Activated CD4-positive, CD25-positive, alpha-beta regulatory T cell treated with anti-CD3 and anti-CD28 coated beads, Interleukin-2, amount 50 U/mL, for 72 hours (primary cell): ENCODE measurements around the gene CHRNA10.

Source experiments
- DNase-seq: peaks from one replicate; pipeline ENCODE4 v3.0.0; 2021

CHRNA10 gene

DNA sequence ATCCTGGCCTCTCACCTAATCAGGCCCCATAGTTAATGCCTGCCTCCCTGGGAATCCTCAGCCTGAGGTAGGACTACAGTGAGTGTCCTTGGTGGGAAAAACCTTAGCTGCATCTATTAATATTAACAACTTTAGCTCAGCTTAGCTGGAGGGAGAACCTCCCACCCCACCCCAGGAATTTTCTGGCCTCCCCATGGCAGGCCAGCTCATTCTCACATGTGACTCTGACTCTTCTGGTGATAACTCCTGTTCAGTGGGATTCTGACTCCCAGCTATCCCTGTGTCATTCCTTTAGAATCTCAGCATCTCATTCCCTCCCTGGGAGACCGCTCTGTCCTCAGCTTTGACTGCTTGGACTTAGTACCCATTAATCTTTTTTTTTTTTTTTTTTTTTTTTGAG lies 43.9 kb downstream of the CHRNA10 start:
- no peak for DNase-seq

DNA sequence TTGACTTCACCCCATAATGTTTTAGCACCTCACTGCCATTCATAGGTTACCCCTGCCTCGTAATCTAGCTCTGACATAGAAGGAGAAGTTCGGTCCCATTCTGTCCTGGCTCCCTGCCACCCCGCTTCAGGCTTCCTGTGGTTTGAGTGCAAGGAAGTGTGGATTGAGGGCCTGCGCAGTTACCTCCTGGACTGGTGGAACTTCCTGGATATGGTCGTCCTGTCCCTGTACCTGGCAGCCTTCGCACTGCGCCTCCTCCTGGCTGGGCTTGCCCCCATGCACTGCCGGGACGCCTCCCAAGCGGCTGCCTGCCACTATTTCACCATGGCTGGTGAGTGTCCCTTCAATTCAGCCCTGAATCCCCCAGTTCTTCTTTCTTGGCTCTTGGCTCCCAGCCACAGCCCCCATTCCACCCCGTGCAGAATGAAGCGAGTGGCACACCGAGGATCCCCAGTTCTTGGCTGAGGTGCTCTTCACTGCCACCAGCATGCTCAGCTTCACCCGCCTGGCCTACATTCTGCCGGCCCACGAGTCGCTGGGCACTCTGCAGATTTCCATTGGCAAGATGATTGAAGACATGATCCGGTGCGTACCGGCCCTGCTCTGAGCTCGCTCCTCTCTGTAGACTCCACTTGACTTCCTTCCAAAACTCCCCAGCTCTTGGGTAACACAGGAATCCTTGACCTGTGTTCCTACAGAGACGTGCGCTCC lies 44.8 kb downstream of the CHRNA10 start:
- DNase-seq, result no peak

DNA sequence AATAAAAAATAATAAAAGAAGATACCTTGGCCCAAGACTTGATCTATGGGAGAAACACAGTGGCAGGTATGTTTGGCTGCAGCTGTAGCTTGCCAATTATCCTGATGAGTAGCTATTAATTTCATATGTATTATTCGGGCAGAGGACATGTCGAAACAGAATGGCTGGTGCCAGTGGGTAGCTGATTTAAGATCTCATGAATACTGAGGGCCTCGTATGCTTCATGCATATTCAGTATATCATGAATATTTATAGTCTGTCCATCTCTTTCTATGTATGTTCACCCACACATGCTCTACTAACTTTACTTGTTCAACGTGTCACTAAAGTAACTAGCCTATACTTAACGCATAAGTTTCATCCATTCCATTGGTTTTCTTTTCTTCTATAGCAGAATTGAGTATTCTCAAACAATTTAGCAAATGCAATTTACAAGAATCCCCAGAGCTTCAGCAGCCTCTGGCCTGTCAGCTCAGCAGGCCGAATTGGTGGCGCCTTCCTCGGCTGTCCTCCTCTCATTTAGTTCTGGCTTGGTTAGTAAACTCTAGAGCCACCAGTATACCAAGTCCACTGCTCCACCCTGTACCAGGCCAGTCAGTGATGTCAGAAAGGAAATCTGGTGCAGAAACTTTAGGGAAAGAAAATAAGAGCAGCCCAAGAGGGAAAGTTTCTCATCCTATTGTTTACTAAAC lies 47.3 kb downstream of the CHRNA10 start:
- DNase-seq, result no peak

DNA sequence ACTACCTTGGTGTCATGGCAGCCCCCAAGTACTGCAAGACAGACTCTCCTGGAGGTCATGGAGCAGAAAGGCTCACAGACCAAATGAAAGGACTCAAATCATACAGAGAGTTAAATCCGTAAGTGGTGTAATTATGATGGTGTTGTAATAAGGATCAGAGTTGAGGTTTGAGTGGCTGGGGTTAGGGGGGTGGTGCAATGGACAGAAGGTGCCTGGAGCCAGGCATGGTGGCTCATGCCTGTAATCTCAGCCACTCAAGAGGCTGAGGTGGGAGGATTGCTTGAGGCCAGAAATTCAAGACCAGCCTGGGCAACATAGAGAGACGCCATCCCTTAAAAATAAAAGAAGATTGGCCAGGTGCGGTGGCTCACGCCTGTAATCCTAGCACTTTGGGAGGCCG lies 48.1 kb downstream of the CHRNA10 start:
- no peak for DNase-seq

DNA sequence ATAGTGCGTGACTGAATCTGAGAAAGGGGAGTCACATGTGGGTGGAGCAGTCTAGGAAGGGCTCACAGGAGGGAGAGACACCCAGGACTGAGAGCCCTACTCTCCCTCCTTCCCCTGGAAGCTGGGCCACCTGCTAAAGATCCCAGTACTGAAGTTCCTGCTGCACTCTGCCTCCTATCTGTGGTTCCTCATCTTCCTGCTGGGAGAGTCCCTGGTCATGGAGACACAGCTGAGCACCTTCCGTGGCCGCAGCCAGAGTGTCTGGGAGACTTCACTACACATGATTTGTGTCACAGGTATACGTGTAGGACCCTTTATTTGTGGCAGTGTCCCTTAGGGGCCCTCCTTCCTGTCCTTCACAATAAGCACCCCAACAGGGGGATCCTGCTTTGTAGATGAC lies 48.7 kb downstream of the CHRNA10 start:
- DNase-seq, result no peak

DNA sequence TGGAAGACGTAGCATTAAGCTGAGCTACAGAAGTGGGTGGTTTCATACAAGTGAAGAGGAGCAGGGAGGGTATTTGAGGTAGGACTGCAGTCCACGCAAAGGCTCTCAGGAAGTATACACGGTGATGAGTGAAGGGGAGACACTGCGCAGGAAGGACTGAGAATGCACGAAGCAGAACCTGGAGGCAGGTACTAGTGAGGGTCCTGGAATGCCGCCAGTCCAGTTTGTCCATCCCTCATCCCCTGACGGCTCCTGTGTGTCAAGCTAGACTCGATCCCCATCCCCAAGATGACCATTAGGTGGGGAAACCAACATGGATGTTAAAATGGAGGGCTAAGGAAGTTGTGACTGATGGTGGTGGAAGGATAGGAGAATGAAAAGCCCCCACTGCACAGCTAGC lies 53.2 kb downstream of the CHRNA10 start:
- DNase-seq, result no peak

DNA sequence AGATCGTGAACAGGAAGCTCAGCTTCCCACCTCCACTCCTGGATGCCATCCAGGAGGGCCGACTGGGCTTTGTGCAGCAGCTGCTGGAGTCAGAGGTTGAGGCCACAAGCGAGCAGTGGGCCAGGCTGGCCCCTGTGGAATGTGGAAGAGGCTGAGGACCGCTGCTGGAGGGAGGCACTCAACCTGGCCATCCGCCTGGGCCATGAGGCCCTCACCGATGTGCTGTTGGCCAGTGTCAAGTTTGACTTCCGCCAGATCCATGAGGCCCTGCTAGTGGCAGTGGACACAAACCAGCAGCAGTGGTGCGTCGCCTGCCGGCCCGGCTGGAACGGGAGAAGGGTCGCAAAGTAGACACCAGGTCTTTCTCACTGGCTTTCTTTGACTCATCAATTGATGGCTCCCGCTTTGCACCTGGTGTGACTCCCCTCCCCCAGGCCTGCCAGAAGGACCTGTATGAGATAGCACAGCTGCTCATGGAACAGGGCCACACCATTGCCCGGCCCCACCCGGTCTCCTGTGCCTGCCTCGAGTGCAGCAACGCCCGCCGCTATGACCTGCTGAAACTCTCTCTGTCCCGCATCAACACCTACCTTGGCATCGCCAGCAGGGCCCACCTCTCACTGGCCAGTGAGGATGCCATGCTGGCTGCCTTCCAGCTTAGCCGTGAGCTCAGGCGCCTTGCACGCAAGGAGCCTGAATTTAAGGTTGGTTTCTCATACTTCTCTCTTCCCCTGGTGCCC lies 54.3 kb downstream of the CHRNA10 start:
- no peak for DNase-seq

DNA sequence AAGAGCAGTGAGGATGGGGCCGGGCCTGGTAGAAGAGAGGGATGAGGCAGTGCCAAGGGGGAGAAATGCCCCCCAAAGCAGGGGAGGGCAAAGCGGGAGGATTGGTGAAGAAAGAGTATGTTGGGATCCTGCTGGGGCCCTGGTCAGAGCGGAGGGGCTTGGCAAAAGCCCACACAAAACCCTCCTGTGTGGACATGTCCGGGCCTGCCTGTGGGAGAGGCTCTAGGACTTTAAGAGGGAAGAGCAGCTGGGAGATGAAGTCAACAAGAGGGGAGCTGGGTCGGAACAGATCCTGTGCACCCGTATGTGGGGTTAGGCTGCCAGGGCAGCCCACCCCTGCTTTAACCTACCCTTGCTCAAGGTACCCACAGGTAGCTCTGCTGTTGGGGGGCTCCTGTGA lies 55.2 kb downstream of the CHRNA10 start:
- no peak for DNase-seq
